Left cardiac atrium (tissue), 4 donors: ENCODE results near the gene CTAGE6. TPM values are rescaled to one million over a fixed set of nuclear protein-coding genes. Genes with fewer than 3 reads are reported as not detected.
"Not testable (repeated sequence)": the region's sequence is repeated elsewhere in the genome, so short reads cannot be mapped to it uniquely, and the experiment has no call there.

ENCODE experiments used
- ATAC-seq, 2 donors: fragments of 200-7000 bp; cut with Tn5 transposase; one replicate each; pipeline ENCODE4 v1.9.1; 2020; ENCODE audit warnings: mild to moderate bottlenecking in 2 of 2, moderate library complexity in 2 of 2
- DNase-seq: peaks from one replicate; pipeline ENCODE4 v3.0.0-alpha.2; 2020
- intact Hi-C, 2 donors: fragments of 100-400 bp; cut with DNase I; formaldehyde crosslinking; loops; one replicate each; pipeline versions ENCODE4 v1.14.1 to v1.15.1; 2022 to 2023
- total RNA-seq, 2 donors: library from RNA; stranded (reverse); fragmentation: NEBNext Ultra II Directional; extraction: Animal tissue kit (Norgen Biotek cat#: 25700); gene quantifications; one replicate each; pipeline ENCODE4 v1.2.1, GENCODE V29; 2021
- donor health status: DM: no; HTN: yes; CAD: no.
- donor health status: DM: no; HTN: yes; CAD: no; lungs with severe emphysema.
- donor health status: DM: yes; HTN: yes; CAD: no.
- donor health status: Dilated cardiomyopathy.

CTAGE6 gene
- total RNA-seq, 2 donors from 2014 or later, result 0.12 to 0.21 TPM

DNA sequence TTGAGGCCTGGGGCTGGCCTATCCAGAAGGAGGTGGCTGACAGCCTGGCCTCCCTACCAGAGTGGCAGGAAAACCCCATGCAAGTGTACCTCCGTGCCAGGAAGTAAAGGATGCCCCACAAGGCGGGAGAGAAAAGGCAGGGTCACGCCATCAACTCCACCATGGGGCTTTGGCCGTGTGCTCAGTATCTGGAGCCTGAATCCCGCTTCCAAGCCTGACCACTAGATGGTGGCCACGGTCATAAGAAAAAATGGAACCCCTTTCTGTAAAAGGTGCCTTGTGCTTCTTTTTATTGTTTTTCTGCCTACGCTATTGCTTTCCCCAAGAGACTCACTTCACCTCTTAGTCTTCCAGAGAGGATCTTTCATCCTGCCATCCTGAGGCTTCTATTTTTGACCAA lies 29.9 kb downstream of the CTAGE6 start:
- intact Hi-C loops, DNase-seq: not testable (repeated sequence)
- peak in 1 of 2 donors; percentile 50 for ATAC-seq

GRCh38 chr7:143726143-143726542 lies 31.4 kb downstream of the CTAGE6 start:
- intact Hi-C loops, ATAC-seq, DNase-seq: not testable (repeated sequence)

- ATAC-seq, intact Hi-C loops, DNase-seq: not testable (repeated sequence)
Measured at GRCh38 chr7:143720335-143720734, 37.2 kb downstream of the CTAGE6 start.

DNA sequence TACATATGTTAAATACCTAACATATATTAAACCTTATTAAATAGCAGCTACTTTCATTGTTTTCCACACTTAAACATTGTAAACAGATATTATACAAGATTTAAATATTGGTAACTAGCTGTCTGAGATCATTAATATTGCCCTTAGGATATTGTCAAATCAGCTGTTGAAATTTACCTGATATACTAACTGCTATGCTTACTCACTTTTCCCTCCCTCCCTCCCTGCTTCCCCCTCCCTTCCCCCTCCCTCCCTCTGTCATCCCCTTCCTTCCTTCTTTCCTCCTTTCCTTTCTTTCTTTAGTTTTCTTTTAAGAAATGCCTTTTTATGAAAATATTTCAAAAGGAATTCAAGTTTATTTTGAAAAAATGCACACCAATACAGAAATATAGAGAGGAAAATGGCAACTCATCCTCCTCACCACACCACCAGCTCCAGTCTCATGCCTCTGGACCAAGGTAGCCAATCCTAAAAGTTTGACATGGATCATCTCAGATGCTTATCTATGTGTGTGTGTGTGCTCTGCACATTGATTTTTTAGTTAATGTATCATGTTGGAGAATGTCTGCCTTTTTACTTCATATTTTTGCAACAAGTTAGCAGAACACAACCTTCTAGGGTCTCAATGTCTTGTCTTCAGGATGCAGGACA lies 41.8 kb downstream of the CTAGE6 start:
- intact Hi-C loops, ATAC-seq, DNase-seq: not testable (repeated sequence)

GRCh38 chr7:143714581-143715454 lies 42.7 kb downstream of the CTAGE6 start:
- ATAC-seq, intact Hi-C loops: not testable (repeated sequence)

DNA sequence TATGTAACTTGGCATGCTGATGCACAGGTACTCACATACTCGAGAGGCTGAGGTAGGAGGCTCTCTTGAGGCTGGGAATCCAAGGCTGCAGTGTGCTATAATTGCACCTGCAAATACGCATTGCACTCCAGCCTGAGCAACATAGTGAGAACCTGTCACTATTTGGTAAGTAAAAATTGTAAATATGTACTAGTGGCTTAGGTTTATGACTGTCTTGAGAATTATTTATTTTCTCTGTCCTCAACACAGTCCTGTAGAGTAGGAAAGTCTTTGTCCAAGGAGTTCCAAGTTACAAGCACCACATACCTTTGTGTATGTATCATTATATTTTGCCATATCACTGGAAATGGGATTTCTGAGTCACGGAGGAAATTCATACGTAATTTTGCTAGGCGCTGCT lies 45.1 kb downstream of the CTAGE6 start:
- intact Hi-C loops, result not testable (repeated sequence)

More at GRCh38 chr7:143714581-143715454, 42.7 kb downstream of the CTAGE6 start:
- not testable (repeated sequence) for DNase-seq

DNA sequence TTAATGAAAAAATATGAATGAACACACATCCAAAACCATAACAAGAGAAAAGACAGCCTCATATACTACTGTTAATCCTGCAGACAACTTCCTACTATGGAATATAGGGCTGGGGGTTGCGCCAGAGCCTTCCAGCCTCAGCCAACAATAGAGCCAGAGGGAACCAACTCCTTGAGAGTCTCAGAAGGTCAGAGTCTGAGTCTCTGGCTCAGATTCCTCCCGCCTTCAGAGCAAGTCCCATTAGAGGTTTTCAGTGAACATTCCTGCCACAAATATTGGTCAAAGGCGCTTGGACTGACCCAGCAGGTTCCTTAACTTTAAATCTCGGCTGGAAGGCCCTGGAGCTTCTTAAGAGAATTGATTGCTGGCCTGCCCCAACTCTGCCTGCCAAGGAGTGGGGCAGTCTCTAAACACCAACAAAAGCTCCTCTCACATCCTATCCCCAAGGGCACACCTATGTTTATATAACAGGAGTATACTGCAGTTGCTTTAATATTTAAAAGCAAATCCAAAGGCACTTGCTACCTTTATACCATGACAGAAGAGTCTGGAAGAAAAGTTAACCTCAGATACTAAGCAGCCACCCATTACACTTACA lies 45.7 kb downstream of the CTAGE6 start:
- DNase-seq, intact Hi-C loops, ATAC-seq: not testable (repeated sequence)

More for the DNA sequence above, 45.1 kb downstream of the CTAGE6 start:
- DNase-seq, result not testable (repeated sequence)
- peak in 1 of 2 donors; percentile 41 for ATAC-seq

- DNase-seq, ATAC-seq, intact Hi-C loops: not testable (repeated sequence)
Measured at GRCh38 chr7:143709895-143710294, 47.6 kb downstream of the CTAGE6 start.

Other genes with a start within 250 kb of the CTAGE6 start
- not detected for gene CTAGE15, start 185.9 kb downstream of the CTAGE6 start, total RNA-seq
- gene TCAF2, start 136.7 kb downstream of the CTAGE6 start, total RNA-seq, result under 1 TPM; 0.55 to 0.71 TPM
- gene TCAF1, start 144.5 kb upstream of the CTAGE6 start, total RNA-seq, result 10 to 100 TPM; 24.0 to 26.9 TPM
- not detected for gene OR2F2, start 177.5 kb upstream of the CTAGE6 start, total RNA-seq
- gene OR2F1, start 197.1 kb upstream of the CTAGE6 start, total RNA-seq, result not detected
- gene OR6B1, start 242.6 kb upstream of the CTAGE6 start, total RNA-seq, result not detected